Mesenchymal stem cell (in vitro differentiated cells and primary cell): Measurements from ENCODE around the gene ARHGAP19.

ENCODE experiments used
- DNase-seq: peaks from one replicate; pipeline ENCODE4 v3.0.0-alpha.2; 2013
- H2AFZ ChIP-seq: one replicate; pipeline ENCODE4 v1.6.1; 2013; ENCODE audit warnings: low read depth, mild to moderate bottlenecking, control low read depth, inconsistent platforms, low read length, moderate library complexity
- H2AK5ac ChIP-seq: 2 replicates; pipeline ENCODE4 v1.6.1; 2013; ENCODE audit warnings: low read length, moderate library complexity, mild to moderate bottlenecking, inconsistent platforms; ENCODE audit not compliant: severe bottlenecking
- H2BK120ac ChIP-seq: one replicate; pipeline ENCODE4 v1.6.1; 2013; ENCODE audit warnings: low read depth, mild to moderate bottlenecking, inconsistent platforms, low read length, moderate library complexity
- H2BK12ac ChIP-seq, 2 experiments: one replicate each; pipeline ENCODE4 v1.6.1; 2013; ENCODE audit warnings: inconsistent platforms in 2 of 2, low read length in 2 of 2, mild to moderate bottlenecking in 2 of 2, moderate library complexity in 2 of 2, control low read depth in 1 of 2
- H2BK15ac ChIP-seq: one replicate; pipeline ENCODE4 v1.6.1; 2013; ENCODE audit warnings: mild to moderate bottlenecking, low read depth, inconsistent platforms; ENCODE audit not compliant: poor library complexity, severe bottlenecking
- H2BK5ac ChIP-seq: 2 replicates; pipeline ENCODE4 v1.6.1; 2013; ENCODE audit warnings: low read depth, mild to moderate bottlenecking, low read length, control low read depth, inconsistent platforms; ENCODE audit not compliant: poor library complexity, severe bottlenecking
- H3K14ac ChIP-seq, 2 experiments: one replicate each; pipeline ENCODE4 v1.6.1; 2013; ENCODE audit warnings: inconsistent platforms in 2 of 2, low read length in 2 of 2, control low read depth in 1 of 2, mild to moderate bottlenecking in 1 of 2, moderate library complexity in 1 of 2
- H3K18ac ChIP-seq, 2 experiments: one replicate each; pipeline ENCODE4 v1.6.1; 2013; ENCODE audit warnings: inconsistent platforms in 2 of 2, low read length in 2 of 2, control low read depth in 1 of 2, low read depth in 1 of 2, mild to moderate bottlenecking in 1 of 2
- H3K23ac ChIP-seq, 2 experiments: one replicate each; pipeline ENCODE4 v1.6.1; 2013; ENCODE audit warnings: inconsistent platforms in 2 of 2, low read length in 2 of 2, mild to moderate bottlenecking in 2 of 2, moderate library complexity in 2 of 2, control low read depth in 1 of 2
- H3K27ac ChIP-seq: 2 replicates; pipeline ENCODE4 v1.5.1; 2013; ENCODE audit warnings: mild to moderate bottlenecking, moderate library complexity, low read length, control low read depth, inconsistent platforms; ENCODE audit not compliant: poor library complexity, severe bottlenecking
- H3K27me3 ChIP-seq, 2 experiments: 2 replicates each; pipeline versions ENCODE4 v1.6.1 to v1.7.0; 2013; ENCODE audit warnings: low read length in 2 of 2, mild to moderate bottlenecking in 2 of 2, moderate library complexity in 2 of 2, control low read depth in 1 of 2, inconsistent platforms in 1 of 2; ENCODE audit not compliant: control insufficient read depth in 1 of 2, insufficient read depth in 1 of 2
- H3K36me3 ChIP-seq, 2 experiments: 2 replicates each; pipeline versions ENCODE4 v1.6.1 to v1.7.0; 2013; ENCODE audit warnings: low read length in 2 of 2, control low read depth in 1 of 2, inconsistent platforms in 1 of 2, low read depth in 1 of 2, mild to moderate bottlenecking in 1 of 2; ENCODE audit not compliant: insufficient read depth in 2 of 2, control insufficient read depth in 1 of 2
- H3K4ac ChIP-seq, 2 experiments: one replicate each; pipeline ENCODE4 v1.6.1; 2013; ENCODE audit warnings: inconsistent platforms in 2 of 2, low read length in 2 of 2, mild to moderate bottlenecking in 2 of 2, moderate library complexity in 2 of 2, control low read depth in 1 of 2, low read depth in 1 of 2
- H3K4me1 ChIP-seq: 2 replicates; pipeline ENCODE4 v1.6.1; 2013; ENCODE audit warnings: low read depth, low read length, control low read depth; ENCODE audit not compliant: control insufficient read depth, insufficient read depth
- H3K4me2 ChIP-seq: 2 replicates; pipeline ENCODE4 v1.6.1; 2013; ENCODE audit warnings: low read length, mild to moderate bottlenecking, inconsistent platforms; ENCODE audit not compliant: poor library complexity, severe bottlenecking
- H3K4me3 ChIP-seq, 2 experiments: 2 replicates each; pipeline versions ENCODE4 v1.5.1 to v1.7.0; 2013; ENCODE audit warnings: low read length in 2 of 2, mild to moderate bottlenecking in 2 of 2, control low read depth in 1 of 2, low read depth in 1 of 2; ENCODE audit not compliant: insufficient read depth in 1 of 2
- H3K79me1 ChIP-seq: replicated peaks from 2 replicates; pipeline ENCODE4 v1.6.1; 2013; ENCODE audit warnings: mild to moderate bottlenecking, control low read depth, low read length, inconsistent platforms; ENCODE audit not compliant: poor library complexity, severe bottlenecking
- H3K9ac ChIP-seq: 2 replicates; pipeline ENCODE4 v1.7.0; 2013; ENCODE audit warnings: mild to moderate bottlenecking, low read length, moderate library complexity
- H3K9me3 ChIP-seq: 2 replicates; pipeline ENCODE4 v1.7.0; 2013; ENCODE audit warnings: mild to moderate bottlenecking, low read length; ENCODE audit not compliant: control insufficient read depth
- H4K8ac ChIP-seq: one replicate; pipeline ENCODE4 v1.6.1; 2013; ENCODE audit warnings: inconsistent platforms, mild to moderate bottlenecking, low read length, moderate library complexity
- H4K91ac ChIP-seq: one replicate; pipeline ENCODE4 v1.6.1; 2013; ENCODE audit warnings: mild to moderate bottlenecking, low read length, inconsistent platforms
- WGBS: methylation state at CpG from one replicate; pipeline ENCODE4 v1.1.7; 2013; ENCODE audit warnings: mixed read lengths; 5-methylcytosine and 5-hydroxymethylcytosine counted together

Gene ARHGAP19

GRCh38 chr10:97280783-97281182 lies 11.7 kb downstream of the ARHGAP19 start:
- H3K9ac ChIP-seq: no peak overlapping the region
- no peak overlapping the region for H3K4ac ChIP-seq
- no peak overlapping the region for H3K23ac ChIP-seq
- H3K18ac ChIP-seq: no peak overlapping the region
- H3K27ac ChIP-seq: no peak overlapping the region
- no peak overlapping the region for H2BK15ac ChIP-seq
- no peak overlapping the region for H4K91ac ChIP-seq
- no peaks in the 10 kb centered on the region for H3K9me3 ChIP-seq
- H3K36me3 ChIP-seq: no peaks in the 10 kb centered on the region
- H3K4me1 ChIP-seq: no peaks in the 10 kb centered on the region
- no peak for DNase-seq
- no peaks in the 10 kb centered on the region for H3K27me3 ChIP-seq
- 94% methylated on average over 3 of the region's 3 CpGs for WGBS
- H2BK120ac ChIP-seq: no peak overlapping the region
- H3K4me2 ChIP-seq: no peak overlapping the region
- H2BK12ac ChIP-seq: no peak overlapping the region
- no peak overlapping the region for H4K8ac ChIP-seq
- H3K14ac ChIP-seq: no peak overlapping the region
- no peak overlapping the region for H2AK5ac ChIP-seq
- peaks cover 16% of the 10 kb centered on the region for H3K79me1 ChIP-seq
- H3K4me3 ChIP-seq: no peak overlapping the region
- no peak overlapping the region for H2AFZ ChIP-seq
- H2BK5ac ChIP-seq: no peak overlapping the region

GRCh38 chr10:97279121-97279815 lies 13.2 kb downstream of the ARHGAP19 start:
- H2BK5ac ChIP-seq: no peak overlapping the region
- no peak overlapping the region for H2BK12ac ChIP-seq
- H3K27ac ChIP-seq: no peak overlapping the region
- no peak overlapping the region for H3K4me3 ChIP-seq
- H3K4me1 ChIP-seq: no peaks in the 10 kb centered on the region
- peaks cover 16% of the 10 kb centered on the region for H3K79me1 ChIP-seq
- H4K8ac ChIP-seq: no peak overlapping the region
- H2BK15ac ChIP-seq: no peak overlapping the region
- no peaks in the 10 kb centered on the region for H3K36me3 ChIP-seq
- H3K9ac ChIP-seq: peak overlapping the region; percentile 68
- H4K91ac ChIP-seq: no peak overlapping the region
- H2AK5ac ChIP-seq: no peak overlapping the region
- no peak overlapping the region for H2AFZ ChIP-seq
- no peak overlapping the region for H3K14ac ChIP-seq
- H3K18ac ChIP-seq: no peak overlapping the region
- no peaks in the 10 kb centered on the region for H3K9me3 ChIP-seq
- no peak overlapping the region for H3K23ac ChIP-seq
- no peaks in the 10 kb centered on the region for H3K27me3 ChIP-seq
- DNase-seq: peak; percentile 71
- no peak overlapping the region for H3K4me2 ChIP-seq
- no peak overlapping the region for H2BK120ac ChIP-seq
- no peak overlapping the region for H3K4ac ChIP-seq
- 76% methylated on average over 6 of the region's 9 CpGs for WGBS

DNA sequence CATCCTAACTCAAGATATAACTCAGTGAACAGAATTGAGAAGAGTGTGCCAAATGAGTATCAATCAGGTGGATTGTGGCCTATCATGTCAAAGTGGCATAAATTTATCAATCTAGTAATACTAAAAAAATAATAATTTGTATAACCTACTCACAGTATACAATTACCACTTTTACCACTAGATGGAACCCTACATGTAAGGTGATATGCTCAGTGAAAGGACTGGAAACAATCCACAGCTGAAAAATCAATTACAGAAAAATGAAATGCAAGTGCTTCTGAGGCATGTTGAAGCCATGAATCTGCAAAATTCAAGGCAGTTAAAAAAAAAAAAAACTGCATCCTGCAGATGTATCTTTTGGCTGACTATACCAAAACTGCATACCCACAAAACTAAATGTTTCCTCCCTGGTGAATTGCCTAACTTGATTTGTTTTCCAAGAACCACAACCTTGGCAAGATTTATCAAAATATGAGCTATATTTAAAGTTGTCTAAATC lies 13.9 kb downstream of the ARHGAP19 start:
- H4K91ac ChIP-seq: no peak overlapping the region
- H3K4me2 ChIP-seq: no peak overlapping the region
- no peak overlapping the region for H3K18ac ChIP-seq
- no peaks in the 10 kb centered on the region for H3K9me3 ChIP-seq
- H3K36me3 ChIP-seq: no peaks in the 10 kb centered on the region
- no peak overlapping the region for H3K4ac ChIP-seq
- H3K27me3 ChIP-seq: no peaks in the 10 kb centered on the region
- no peak overlapping the region for H2BK5ac ChIP-seq
- peak overlapping the region; percentile 72 for H3K9ac ChIP-seq
- H3K4me1 ChIP-seq: no peaks in the 10 kb centered on the region
- no peak overlapping the region for H3K23ac ChIP-seq
- H3K4me3 ChIP-seq: no peak overlapping the region
- no peak overlapping the region for H3K27ac ChIP-seq
- no peak overlapping the region for H2BK15ac ChIP-seq
- peaks cover 17% of the 10 kb centered on the region for H3K79me1 ChIP-seq
- no peak overlapping the region for H2AK5ac ChIP-seq
- H4K8ac ChIP-seq: no peak overlapping the region
- no peak overlapping the region for H2AFZ ChIP-seq
- no peak overlapping the region for H2BK120ac ChIP-seq
- peak; percentile 73 for DNase-seq
- no peak overlapping the region for H2BK12ac ChIP-seq
- H3K14ac ChIP-seq: no peak overlapping the region

DNA sequence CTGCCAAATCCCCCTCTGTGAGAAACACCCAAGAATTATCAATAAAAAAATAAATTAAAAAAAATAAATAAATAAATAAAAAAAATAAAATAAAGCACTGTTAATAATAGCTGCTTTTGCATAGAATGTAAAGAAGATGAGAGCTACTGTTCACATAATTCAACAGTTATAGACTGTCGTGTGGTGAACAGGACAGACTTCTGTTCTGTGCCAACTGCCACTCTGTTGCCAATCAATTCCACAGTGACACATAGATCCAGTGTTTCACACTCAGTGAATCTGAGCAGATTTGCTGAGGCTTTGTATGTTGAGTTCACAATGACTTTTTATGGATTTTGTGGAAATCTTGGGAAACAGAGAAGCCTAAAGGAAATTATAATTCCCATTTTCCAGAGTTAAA lies 14.9 kb downstream of the ARHGAP19 start:
- H2BK5ac ChIP-seq: no peak overlapping the region
- H3K79me1 ChIP-seq: peaks cover 17% of the 10 kb centered on the region
- no peak overlapping the region for H2AFZ ChIP-seq
- H3K23ac ChIP-seq: no peak overlapping the region
- H3K9me3 ChIP-seq: no peaks in the 10 kb centered on the region
- no peak overlapping the region for H4K8ac ChIP-seq
- no peak overlapping the region for H3K4me2 ChIP-seq
- H3K18ac ChIP-seq: no peak overlapping the region
- no peak overlapping the region for H4K91ac ChIP-seq
- no peak overlapping the region for H2BK12ac ChIP-seq
- no peaks in the 10 kb centered on the region for H3K36me3 ChIP-seq
- 100% methylated on average over 1 of the region's 1 CpG for WGBS
- H3K4me3 ChIP-seq: no peak overlapping the region
- peak overlapping the region; percentile 72 for H3K9ac ChIP-seq
- no peak overlapping the region for H2AK5ac ChIP-seq
- no peak overlapping the region for H3K27ac ChIP-seq
- no peaks in the 10 kb centered on the region for H3K4me1 ChIP-seq
- H2BK120ac ChIP-seq: no peak overlapping the region
- DNase-seq: no peak
- H3K4ac ChIP-seq: no peak overlapping the region
- no peak overlapping the region for H2BK15ac ChIP-seq
- H3K27me3 ChIP-seq: no peaks in the 10 kb centered on the region
- H3K14ac ChIP-seq: no peak overlapping the region
